Fibroblast of lung (primary cell): ENCODE measurements around the gene FCHO1.

Experiments
- EZH2 ChIP-seq: IDR thresholded peaks from 2 replicates; pipeline ENCODE4 v1.5.1; 2012; ENCODE audit warnings: low read length, control low read depth, mild to moderate bottlenecking; ENCODE audit errors: missing control alignments
- TF ChIP-seq, protein P1 (sequence below), 2 donors: IDR thresholded peaks in 1 of 2; conservative IDR thresholded peaks in 1 of 2; 1 replicate in 1 of 2; 2 replicates in 1 of 2; pipeline ENCODE4 v1.5.1; 2011 to 2012; ENCODE audit warnings: low read length in 2 of 2, control low read depth in 1 of 2, inconsistent platforms in 1 of 2, low read depth in 1 of 2, mild to moderate bottlenecking in 1 of 2

GRCh38 chr19:17747205-17748098 is 3.8 kb upstream of the FCHO1 start:
- TF ChIP-seq, protein P1, sequence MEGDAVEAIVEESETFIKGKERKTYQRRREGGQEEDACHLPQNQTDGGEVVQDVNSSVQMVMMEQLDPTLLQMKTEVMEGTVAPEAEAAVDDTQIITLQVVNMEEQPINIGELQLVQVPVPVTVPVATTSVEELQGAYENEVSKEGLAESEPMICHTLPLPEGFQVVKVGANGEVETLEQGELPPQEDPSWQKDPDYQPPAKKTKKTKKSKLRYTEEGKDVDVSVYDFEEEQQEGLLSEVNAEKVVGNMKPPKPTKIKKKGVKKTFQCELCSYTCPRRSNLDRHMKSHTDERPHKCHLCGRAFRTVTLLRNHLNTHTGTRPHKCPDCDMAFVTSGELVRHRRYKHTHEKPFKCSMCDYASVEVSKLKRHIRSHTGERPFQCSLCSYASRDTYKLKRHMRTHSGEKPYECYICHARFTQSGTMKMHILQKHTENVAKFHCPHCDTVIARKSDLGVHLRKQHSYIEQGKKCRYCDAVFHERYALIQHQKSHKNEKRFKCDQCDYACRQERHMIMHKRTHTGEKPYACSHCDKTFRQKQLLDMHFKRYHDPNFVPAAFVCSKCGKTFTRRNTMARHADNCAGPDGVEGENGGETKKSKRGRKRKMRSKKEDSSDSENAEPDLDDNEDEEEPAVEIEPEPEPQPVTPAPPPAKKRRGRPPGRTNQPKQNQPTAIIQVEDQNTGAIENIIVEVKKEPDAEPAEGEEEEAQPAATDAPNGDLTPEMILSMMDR (conservative IDR thresholded peaks at IDR 0.05 in 1 of 2, IDR thresholded peaks at IDR 0.05 in 1 of 2; ENCODE audit: low read depth in 1 of 2, low read length in 2 of 2) = no peak
- TF ChIP-seq EZH2 = no peak
